IMR-90 (cell line): ENCODE measurements around the gene C11orf86. TPM values are rescaled to one million over a fixed set of nuclear protein-coding genes. Genes with fewer than 3 reads are reported as not detected.

Experiments
- ATAC-seq: fragments of 200-7000 bp; cut with Tn5 transposase; 2 replicates; pipeline ENCODE4 v1.9.1; 2020; ENCODE audit warnings: low read depth, mild to moderate bottlenecking, moderate library complexity
- BruUV-seq: library from RNA; stranded (reverse); fragments of 400-500 nt; replicated peaks from 2 replicates; lab custom pipeline; 2021; lab: Mats Ljungman, UMichigan
- CTCF ChIA-PET: fragments of 300-600 bp; formaldehyde crosslinking; extraction: SDS; loops from one replicate; lab custom pipeline; 2021; ENCODE audit warnings: antibody characterized with exemption; lab: Yijun Ruan, JAX
- POLR2A ChIA-PET: fragments of 300-600 bp; sonication (Branson Sonifier 250); formaldehyde crosslinking; loops from one replicate; lab custom pipeline; 2022; ENCODE audit warnings: antibody characterized with exemption; ENCODE audit not compliant: unreplicated experiment; lab: Charles Lee
- DNase-seq: peaks from one replicate; pipeline ENCODE4 v3.0.0; 2013
- H2AFZ ChIP-seq: replicated peaks from 2 replicates; pipeline ENCODE3; 2013; ENCODE audit warnings: low read length, mild to moderate bottlenecking; ENCODE audit not compliant: poor library complexity
- H2AK5ac ChIP-seq: 2 replicates; pipeline ENCODE4 v1.6.1; 2013; ENCODE audit warnings: low read depth, low read length, inconsistent platforms
- H2AK9ac ChIP-seq: replicated peaks from 2 replicates; pipeline ENCODE3; 2013; ENCODE audit warnings: mild to moderate bottlenecking, low read depth, low read length, moderate library complexity; ENCODE audit not compliant: poor library complexity
- H2BK120ac ChIP-seq: 2 replicates; pipeline ENCODE4 v1.6.1; 2013; ENCODE audit warnings: low read depth, low read length, inconsistent platforms
- H2BK15ac ChIP-seq: 3 replicates; pipeline ENCODE4 v1.6.1; 2013; ENCODE audit warnings: low read depth, low read length, inconsistent platforms
- H2BK20ac ChIP-seq: 2 replicates; pipeline ENCODE4 v1.6.1; 2013; ENCODE audit warnings: low read depth, mild to moderate bottlenecking, inconsistent platforms, low read length, moderate library complexity
- H2BK5ac ChIP-seq: 2 replicates; pipeline ENCODE4 v1.6.1; 2013; ENCODE audit warnings: mild to moderate bottlenecking, low read depth, low read length, inconsistent platforms; ENCODE audit not compliant: poor library complexity, severe bottlenecking
- H3K14ac ChIP-seq: replicated peaks from 2 replicates; pipeline ENCODE4 v1.6.1; 2013; ENCODE audit warnings: low read depth, low read length, inconsistent platforms
- H3K18ac ChIP-seq: 2 replicates; pipeline ENCODE4 v1.6.1; 2013; ENCODE audit warnings: low read depth, low read length, control low read depth
- H3K23ac ChIP-seq: 2 replicates; pipeline ENCODE4 v1.6.1; 2013; ENCODE audit warnings: low read depth, low read length, inconsistent platforms
- H3K27ac ChIP-seq: 2 replicates; pipeline ENCODE4 v1.5.1; 2013; ENCODE audit warnings: mild to moderate bottlenecking, control low read depth, low read length; ENCODE audit not compliant: insufficient read depth
- H3K27me3 ChIP-seq: 2 replicates; pipeline ENCODE4 v1.6.1; 2013; ENCODE audit warnings: low read length; ENCODE audit not compliant: control insufficient read depth, insufficient read depth
- H3K36me3 ChIP-seq: 2 replicates; pipeline ENCODE4 v1.6.1; 2013; ENCODE audit warnings: low read length, mixed read lengths; ENCODE audit not compliant: control insufficient read depth, insufficient read depth
- H3K4ac ChIP-seq: 2 replicates; pipeline ENCODE4 v1.6.1; 2013; ENCODE audit warnings: low read depth, low read length, inconsistent platforms
- H3K4me1 ChIP-seq: 2 replicates; pipeline ENCODE4 v1.6.1; 2013; ENCODE audit warnings: low read length, mixed read lengths; ENCODE audit not compliant: control insufficient read depth, insufficient read depth
- H3K4me2 ChIP-seq: 2 replicates; pipeline ENCODE4 v1.6.1; 2013; ENCODE audit warnings: low read depth, mild to moderate bottlenecking, control low read depth, low read length, moderate library complexity
- H3K4me3 ChIP-seq: 2 replicates; pipeline ENCODE4 v1.5.1; 2013; ENCODE audit warnings: low read depth, mild to moderate bottlenecking, control low read depth, low read length, moderate library complexity; ENCODE audit not compliant: insufficient read depth
- H3K56ac ChIP-seq: 2 replicates; pipeline ENCODE4 v1.6.1; 2013; ENCODE audit warnings: low read length, inconsistent platforms; ENCODE audit not compliant: insufficient read depth; ENCODE audit errors: extremely low read depth
- H3K79me1 ChIP-seq, 2 experiments: 2 replicates each; pipeline ENCODE4 v1.6.1; 2013; ENCODE audit warnings: low read length in 2 of 2, inconsistent platforms in 1 of 2, low read depth in 1 of 2
- H3K9ac ChIP-seq: 2 replicates; pipeline ENCODE4 v1.6.1; 2013; ENCODE audit warnings: low read depth, low read length, control low read depth
- H3K9me1 ChIP-seq: 2 replicates; pipeline ENCODE4 v1.6.1; 2013; ENCODE audit warnings: low read length, inconsistent platforms; ENCODE audit not compliant: insufficient read depth
- H3K9me3 ChIP-seq: 2 replicates; pipeline ENCODE4 v1.6.1; 2013; ENCODE audit warnings: low read length; ENCODE audit not compliant: control insufficient read depth, insufficient read depth
- H4K20me1 ChIP-seq: 2 replicates; pipeline ENCODE4 v1.6.1; 2013; ENCODE audit warnings: low read length, inconsistent platforms; ENCODE audit not compliant: insufficient read depth
- H4K5ac ChIP-seq: 2 replicates; pipeline ENCODE4 v1.6.1; 2013; ENCODE audit warnings: mild to moderate bottlenecking, low read depth, low read length, control low read depth
- H4K8ac ChIP-seq, 2 experiments: 2 replicates each; pipeline ENCODE4 v1.6.1; 2013; ENCODE audit warnings: low read depth in 2 of 2, low read length in 2 of 2, control low read depth in 1 of 2, inconsistent platforms in 1 of 2
- H4K91ac ChIP-seq: 2 replicates; pipeline ENCODE4 v1.6.1; 2013; ENCODE audit warnings: low read depth, low read length, inconsistent platforms; ENCODE audit not compliant: insufficient read depth
- CEBPB ChIP-seq: IDR thresholded peaks from 2 replicates; pipeline ENCODE4 v1.6.1; 2012; ENCODE audit warnings: low read depth, low read length, improper control_type of control experiment
- RCOR1 ChIP-seq: IDR thresholded peaks from 2 replicates; pipeline ENCODE4 v1.6.1; 2012; ENCODE audit warnings: mild to moderate bottlenecking, low read length, improper control_type of control experiment; ENCODE audit not compliant: insufficient replicate concordance
- WGBS, 2 experiments: methylation state at CpG; one replicate each; pipeline versions ENCODE4 v1.1.5 to v1.1.7; 2013; ENCODE audit warnings: missing lambda C conversion rate in 2 of 2; ENCODE audit not compliant: insufficient read length in 1 of 2; ENCODE audit errors: extremely low coverage in 2 of 2; 5-methylcytosine and 5-hydroxymethylcytosine counted together
- dilution Hi-C: fragments of 300-500 bp; cut with HindIII; formaldehyde crosslinking; loops from one replicate; pipeline ENCODE4 v1.14.3; 2018; ENCODE audit warnings: low sequenced_read_pairs; ENCODE audit not compliant: unreplicated experiment
- in situ Hi-C: fragments of 300-500 bp; cut with MboI; formaldehyde crosslinking; loops from 3 replicates; pipeline ENCODE4 v1.14.3; 2019; ENCODE audit warnings: low sequenced_read_pairs, inconsistent platforms, mixed read lengths
- intact Hi-C: fragments of 100-400 bp; cut with micrococcal nuclease; formaldehyde crosslinking; loops from 2 replicates; pipeline ENCODE4 v1.10.0; 2022
- polyA plus RNA-seq, 3 experiments: library from polyadenylated mRNA; depleted of rRNA; stranded (reverse); fragments of >200 nt; gene quantifications; 2 replicates each; pipeline ENCODE4 v1.2.3, GENCODE V29; 2012; ENCODE audit warnings: low replicate concordance in 1 of 3
- total RNA-seq: library from RNA; depleted of rRNA; stranded (reverse); fragments of >200 nt; gene quantifications from 2 replicates; pipeline ENCODE4 v1.2.3, GENCODE V29; 2012

C11orf86 gene
- total and polyA plus RNA-seq, 2 of the 4 experiments (the other 2 are of a cell fraction), result not detected

DNA sequence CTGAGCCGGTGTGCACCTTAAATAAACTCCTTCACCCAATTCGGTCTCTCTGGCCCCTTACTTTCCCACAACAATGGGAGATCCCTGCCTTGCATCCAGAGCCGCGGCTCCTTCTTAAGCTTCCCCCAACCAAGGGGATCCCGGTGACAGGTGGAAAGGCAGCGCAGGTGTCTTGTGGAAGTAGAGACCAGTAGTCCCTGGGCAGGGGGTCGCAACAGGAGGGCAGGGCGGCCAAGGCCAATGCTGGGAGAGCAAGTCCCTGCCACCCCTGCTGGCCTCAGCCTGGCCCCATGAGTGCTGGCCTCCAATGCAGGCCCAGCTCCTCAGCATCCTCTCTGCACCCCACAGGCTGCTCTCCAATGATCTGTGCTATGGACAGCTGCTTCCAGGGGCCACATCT is 39.9 kb downstream of the C11orf86 start:
- no peak overlapping the region for H2BK20ac ChIP-seq
- no peaks in the 10 kb centered on the region for H3K79me1 ChIP-seq
- no peak overlapping the region for H3K4ac ChIP-seq
- H4K8ac ChIP-seq, result no peak overlapping the region
- H3K23ac ChIP-seq, result no peak overlapping the region
- H3K27me3 ChIP-seq, result no peaks in the 10 kb centered on the region; the same call in 1 of the 2 replicates
- no peak overlapping the region for H3K27ac ChIP-seq
- no peaks in the 10 kb centered on the region for H3K4me1 ChIP-seq
- no peak for TF ChIP-seq CEBPB
- TF ChIP-seq RCOR1, result no peak
- BruUV-seq, result no TSS peak
- H2AK5ac ChIP-seq, result no peak overlapping the region
- dilution Hi-C loops (no loop called here), in situ Hi-C loops (no loop called here), intact Hi-C loops (no loop called here)
- ChIA-PET CTCF (no interaction called here), POLR2A (no interaction called here)
- ATAC-seq (no peak), DNase-seq (no peak)
- H4K20me1 ChIP-seq, result no peaks in the 10 kb centered on the region
- no peaks in the 10 kb centered on the region for H3K9me3 ChIP-seq
- H2BK120ac ChIP-seq, result no peak overlapping the region
- H2BK5ac ChIP-seq, result no peak overlapping the region
- H2AK9ac ChIP-seq, result no peak overlapping the region
- no peak overlapping the region for H2BK15ac ChIP-seq
- no peak overlapping the region for H3K56ac ChIP-seq
- no peak overlapping the region for H4K91ac ChIP-seq
- H3K9ac ChIP-seq, result no peak overlapping the region
- no peak overlapping the region for H4K5ac ChIP-seq
- H3K4me2 ChIP-seq, result no peak overlapping the region
- no peak overlapping the region for H3K4me3 ChIP-seq
- peak overlapping the region; percentile 67 for H2AFZ ChIP-seq
- H3K14ac ChIP-seq, result no peak overlapping the region
- no peaks in the 10 kb centered on the region for H3K9me1 ChIP-seq
- WGBS, 2 experiments, result no CpG with 5 or more reads among the region's 8 CpGs
- no peak overlapping the region for H3K18ac ChIP-seq
- no peaks in the 10 kb centered on the region for H3K36me3 ChIP-seq
